HG02571 (cell line): ENCODE measurements around the gene TMEM63B.

Experiments
- ATAC-seq: cut with Tn5 transposase; IDR thresholded peaks from one replicate; pipeline ENCODE4 v1.9.1; 2021; ENCODE audit warnings: mild to moderate bottlenecking, moderate library complexity; ENCODE audit not compliant: unreplicated experiment

Gene TMEM63B

GRCh38 chr6:44116641-44117382 lies 10.5 kb upstream of the TMEM63B start:
- ATAC-seq, result no peak

DNA sequence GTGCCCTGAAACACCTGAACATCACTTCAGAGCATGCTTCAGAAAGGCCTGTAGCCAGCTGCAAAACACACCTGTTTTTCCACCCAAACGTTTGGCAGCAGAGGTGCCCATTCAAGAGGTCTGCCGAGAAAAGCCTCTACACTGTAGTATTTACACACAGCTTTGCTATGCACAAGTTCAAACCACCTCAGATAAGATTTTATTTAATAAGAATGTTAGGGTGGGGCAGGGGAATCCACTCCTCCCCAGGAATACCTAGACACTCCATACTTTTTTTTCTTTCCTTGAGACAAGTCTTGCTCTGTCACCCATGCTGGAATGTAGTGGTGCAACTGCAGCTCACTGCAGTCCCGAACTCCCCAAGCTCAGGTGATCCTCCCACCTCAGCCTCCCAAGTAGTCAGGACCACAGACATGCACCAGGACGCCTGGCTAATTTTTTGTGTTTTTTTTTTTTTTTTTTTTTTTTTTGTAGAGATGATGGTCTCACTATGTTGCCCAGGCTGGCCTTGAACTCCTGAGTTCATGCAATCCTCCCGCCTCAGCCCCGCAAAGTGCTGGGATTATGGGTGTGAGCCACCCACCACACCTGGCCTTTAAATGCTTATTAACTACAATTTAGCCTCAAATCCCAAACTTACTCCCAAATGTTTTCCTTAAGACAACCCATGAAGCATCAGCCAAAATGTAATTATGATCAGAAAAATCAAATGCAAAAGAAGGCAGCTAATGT lies 9.8 kb upstream of the TMEM63B start:
- no peak for ATAC-seq

- ATAC-seq, result no peak
Measured at GRCh38 chr6:44119704-44120262, 7.6 kb upstream of the TMEM63B start.

- no peak for ATAC-seq
Measured at GRCh38 chr6:44120692-44121443, 6.5 kb upstream of the TMEM63B start.

DNA sequence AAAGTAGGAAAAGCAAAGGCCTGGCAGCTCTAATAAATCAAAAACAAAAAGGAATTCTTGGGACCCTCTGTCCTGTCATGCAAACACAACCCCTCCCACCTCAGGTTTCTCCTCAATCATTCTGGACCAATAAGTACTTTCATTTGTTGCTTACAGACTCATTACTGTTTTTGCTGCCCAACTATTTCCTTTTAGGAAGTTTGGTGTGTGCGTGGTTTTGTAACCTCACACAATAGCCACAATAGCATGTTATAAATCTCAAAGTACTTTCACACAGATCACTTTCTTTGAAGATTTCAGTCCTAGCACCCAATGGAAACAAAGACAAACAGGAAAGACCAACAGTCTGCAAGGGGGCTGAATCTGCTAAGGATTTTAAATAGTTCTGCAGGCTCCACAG lies 4.6 kb upstream of the TMEM63B start:
- no peak for ATAC-seq

DNA sequence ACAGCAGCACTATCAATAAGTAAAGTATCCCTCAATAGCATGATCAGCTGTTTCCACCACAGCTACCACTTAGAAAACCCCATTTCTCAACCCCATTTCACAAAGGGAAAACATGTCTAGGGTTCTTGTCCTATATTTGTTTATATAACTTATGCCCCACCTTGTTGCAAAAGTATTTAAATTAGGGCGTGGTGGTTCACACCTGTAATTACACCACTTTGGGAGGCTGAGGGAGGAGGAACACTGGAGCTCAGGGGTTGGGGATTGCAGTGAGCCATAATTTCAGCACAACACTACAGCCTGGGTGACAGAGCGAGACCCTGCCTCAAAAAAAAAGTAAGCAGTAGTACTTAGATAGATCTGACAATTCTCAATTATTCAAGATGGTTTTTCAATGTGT lies 3.8 kb upstream of the TMEM63B start:
- no peak for ATAC-seq

DNA sequence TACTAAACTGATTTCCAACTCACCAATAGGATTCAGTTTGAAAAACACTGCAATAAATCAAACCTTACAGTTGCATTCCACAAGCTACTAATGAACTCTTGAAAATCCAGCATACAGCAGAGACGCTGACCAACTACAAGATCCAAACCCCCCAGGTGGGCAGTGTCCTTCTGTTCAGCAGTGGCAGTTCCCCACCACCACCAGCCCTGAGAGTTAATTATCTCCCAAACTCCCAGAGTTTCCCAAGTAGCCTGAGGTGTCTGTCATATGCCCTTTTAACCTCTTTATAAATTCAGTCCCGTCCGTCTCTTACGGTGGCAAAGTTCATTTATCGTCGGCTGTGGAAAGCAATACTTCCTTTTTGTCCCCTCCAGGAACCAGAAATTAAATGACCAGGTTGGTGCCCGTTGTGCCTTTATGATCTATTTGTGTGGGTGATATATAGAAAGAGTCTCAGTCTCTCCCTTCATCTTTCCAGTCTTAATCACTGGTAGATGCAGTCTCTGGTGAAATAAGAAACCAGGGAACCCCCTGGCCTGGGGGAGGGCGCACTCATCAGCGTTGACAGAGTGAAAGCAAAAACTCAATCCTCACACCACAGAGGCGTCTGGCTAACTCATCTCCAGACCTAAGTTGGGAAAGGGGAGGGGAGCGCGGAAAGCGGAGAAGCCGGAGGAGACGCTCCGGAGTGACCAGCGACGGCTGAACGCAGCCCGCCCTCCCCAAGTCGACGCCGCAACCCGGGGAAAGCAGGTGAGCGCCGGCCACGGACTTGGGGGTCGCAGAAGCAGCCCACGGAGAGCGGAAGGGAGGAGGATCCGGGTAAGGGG lies 819 bp upstream of the TMEM63B start:
- ATAC-seq, result peak; percentile 44

GRCh38 chr6:44128020-44128917 lies 915 bp downstream of the TMEM63B start:
- ATAC-seq, result no peak

DNA sequence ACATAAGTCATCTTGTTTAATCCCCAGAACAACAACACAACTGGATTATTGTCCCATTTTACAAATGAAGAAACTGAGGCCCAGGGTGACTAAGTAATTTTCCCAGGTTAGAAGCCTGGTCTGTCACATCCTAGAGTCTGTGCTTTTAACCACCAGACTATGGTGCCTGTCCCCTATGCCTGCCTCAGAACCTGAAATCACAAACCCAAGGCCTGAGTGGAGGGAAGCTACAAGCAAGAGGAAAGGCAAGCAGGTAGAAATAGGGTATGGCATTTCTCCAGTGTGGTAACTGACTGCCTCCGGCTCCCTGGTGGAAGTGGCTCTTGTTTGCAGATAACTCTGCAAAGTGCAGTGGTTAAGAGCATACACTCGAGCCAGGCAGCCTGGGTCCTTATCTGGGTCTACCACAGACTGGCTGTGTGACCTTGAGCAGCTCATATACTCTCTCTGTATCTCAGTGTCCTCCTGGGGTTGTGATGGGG lies 2.5 kb downstream of the TMEM63B start:
- ATAC-seq, result no peak

DNA sequence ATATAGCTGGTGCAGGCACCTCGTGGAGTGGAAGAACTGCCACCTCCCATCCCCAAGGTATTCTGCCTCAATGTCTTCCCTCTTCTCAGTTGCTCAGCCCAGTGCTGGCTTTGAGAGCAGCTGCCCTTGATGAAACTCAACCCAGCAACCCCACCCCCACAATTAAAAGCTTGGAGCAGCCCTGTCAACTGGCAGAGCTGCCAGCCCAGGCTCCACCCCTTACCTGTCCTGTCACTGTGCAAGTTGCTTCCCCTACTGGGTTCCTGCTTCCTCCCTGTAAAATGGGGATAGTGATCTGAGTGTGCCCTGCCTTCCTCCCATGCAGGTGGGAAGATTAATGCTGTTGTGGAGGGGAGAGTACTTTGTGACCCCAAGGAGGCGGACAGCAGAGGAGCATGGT lies 4.5 kb downstream of the TMEM63B start:
- ATAC-seq, result no peak

DNA sequence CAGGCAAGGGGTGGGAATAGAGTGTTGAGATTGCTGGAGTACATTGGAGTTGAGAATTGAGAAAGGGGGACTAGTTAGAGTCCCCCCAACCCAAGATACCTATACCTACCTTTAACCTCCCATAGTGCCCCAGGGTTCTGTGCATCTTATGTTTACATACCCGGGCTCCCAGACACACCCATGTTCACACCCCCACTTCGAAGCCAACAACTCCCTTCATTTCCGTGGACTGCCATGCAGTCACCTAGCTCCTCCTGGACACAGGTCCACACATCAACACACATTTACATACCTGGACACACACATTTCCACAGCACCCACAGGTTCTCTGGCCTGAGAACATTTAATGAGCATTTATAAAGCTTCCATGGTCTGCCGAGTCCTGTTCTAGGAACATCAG lies 5.1 kb downstream of the TMEM63B start:
- no peak for ATAC-seq

DNA sequence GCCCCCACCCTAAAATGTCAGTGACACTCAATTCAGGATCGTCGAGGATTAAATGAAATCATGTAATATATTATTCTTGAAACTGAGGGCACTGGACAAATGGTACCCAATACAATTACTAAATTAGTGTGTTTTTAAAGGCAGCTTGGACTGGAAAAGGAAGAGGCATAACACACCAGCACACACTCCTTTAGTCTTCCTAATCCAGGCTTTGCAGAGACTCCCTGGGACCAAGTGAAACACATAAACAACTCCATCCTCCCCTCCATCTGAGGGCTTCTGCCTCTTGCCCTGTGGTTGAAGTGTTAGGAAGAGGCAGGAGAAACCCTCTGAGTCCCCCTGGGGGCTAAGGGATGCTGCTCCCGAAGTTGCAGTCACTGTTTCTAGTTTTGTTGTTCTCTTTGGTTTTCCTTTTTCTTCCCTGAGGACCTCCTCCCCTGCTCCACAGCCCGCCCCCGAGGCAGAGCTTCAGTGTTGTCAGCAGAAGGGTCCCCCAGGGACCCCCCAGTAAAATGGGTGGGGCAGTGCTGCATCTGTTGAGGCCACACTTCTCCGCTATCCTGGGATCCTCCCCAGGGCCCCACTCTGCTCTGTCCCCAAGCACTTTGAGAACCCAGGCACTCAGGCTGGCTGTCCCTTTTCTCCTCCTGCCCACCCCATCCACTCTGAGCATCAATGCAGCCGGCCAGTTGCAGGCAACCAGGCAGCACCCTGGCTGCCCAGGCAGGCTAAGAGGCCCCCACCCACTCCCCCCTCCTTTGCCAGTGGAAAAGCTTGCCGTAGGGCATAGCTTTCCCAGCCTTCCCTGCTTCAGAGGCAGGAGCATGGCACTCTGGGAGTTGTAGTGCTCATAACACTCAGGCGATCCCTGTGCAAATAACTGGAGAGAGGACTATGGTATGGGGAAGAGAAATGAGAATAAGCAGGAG lies 5.9 kb downstream of the TMEM63B start:
- no peak for ATAC-seq

DNA sequence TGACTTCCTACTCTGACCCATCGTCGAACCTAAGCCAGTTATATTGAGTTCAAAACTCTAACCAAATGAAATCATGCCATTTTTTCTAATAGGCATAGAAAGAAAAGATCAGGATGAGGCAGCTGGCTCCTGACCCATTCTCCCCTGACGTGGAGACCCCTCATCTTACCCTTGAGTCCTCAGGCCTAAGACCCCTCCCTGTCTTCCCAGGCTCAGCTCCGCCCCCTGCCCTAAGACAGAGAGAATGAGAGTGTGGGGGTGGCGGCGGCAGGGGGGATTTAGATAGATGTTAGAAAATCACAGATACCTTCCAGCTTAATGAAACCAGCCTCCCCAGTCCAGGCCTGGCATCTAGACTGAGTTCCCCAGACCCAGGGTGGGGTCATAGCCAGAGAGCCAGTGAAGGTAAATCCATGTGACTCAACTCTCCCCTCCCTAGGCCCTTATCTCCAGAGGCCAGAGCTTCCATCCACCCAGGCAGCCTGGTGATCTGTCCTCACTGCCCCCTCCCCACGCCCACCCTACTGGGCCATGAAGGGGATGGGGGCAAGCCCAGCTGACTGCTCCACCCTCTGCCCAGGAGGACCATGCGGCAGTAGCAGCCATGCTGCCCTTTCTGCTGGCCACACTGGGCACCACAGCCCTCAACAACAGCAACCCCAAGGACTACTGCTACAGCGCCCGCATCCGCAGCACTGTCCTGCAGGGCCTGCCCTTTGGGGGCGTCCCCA lies 6.8 kb downstream of the TMEM63B start:
- ATAC-seq, result no peak

- no peak for ATAC-seq
Measured at GRCh38 chr6:44135173-44135758, 7.9 kb downstream of the TMEM63B start.

DNA sequence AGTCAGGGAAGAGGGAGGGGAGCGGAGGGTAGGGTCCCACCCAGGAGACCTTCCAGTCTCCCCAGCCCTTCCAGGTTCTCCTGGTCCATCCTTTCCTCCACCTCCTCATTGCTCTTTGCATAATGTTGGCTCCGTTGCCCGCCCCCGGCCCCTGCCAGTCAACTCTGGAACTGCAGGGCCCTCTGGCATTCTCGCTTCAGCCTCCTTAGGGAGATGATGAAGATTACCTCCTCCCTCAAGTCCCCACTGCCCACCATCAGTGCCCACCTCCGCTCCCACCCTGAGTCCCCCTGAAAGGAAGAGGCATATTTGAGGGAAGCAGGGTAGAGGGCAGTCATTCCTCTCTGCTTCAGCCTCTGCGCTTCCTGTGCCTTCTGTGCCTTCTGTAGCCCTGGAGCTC lies 8.5 kb downstream of the TMEM63B start:
- ATAC-seq, result no peak

DNA sequence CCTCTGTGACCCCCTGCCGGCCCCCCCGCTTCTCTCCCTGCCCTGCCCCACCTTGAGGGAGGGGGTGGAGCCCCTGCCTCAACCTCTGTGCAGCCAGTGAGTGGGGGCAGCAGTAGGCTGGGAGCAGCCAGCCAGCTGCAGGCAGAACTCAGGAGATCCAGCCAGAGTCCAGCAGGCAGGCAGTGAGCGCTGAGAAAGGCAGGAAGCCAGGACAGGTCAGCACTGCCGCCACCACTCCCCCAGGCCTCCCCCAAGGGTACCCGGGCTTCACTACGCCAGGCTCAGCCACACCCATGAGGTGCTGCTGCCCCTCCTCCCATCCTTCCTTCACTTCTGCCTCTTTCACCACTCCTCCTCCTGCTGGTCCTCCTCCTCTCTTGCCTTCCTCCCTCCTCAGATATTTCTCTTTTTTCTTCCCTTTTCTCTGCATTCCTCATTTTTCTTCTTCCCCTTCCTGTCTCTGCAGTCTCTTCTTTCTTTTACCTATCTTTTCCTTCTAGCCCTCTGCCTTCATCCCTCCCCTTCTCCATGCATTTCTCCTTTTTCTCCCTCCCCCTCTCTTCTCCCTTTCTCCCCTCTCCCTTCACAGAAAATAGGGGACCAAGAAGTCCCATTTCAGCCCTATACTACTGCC lies 11.5 kb downstream of the TMEM63B start:
- no peak for ATAC-seq

- ATAC-seq, result no peak
Measured at GRCh38 chr6:44139351-44139743, 12.0 kb downstream of the TMEM63B start.
